Measurements from ENCODE around the gene C16orf87. TPM values are rescaled to one million over a fixed set of nuclear protein-coding genes. Genes with fewer than 3 reads are reported as not detected.

Gene C16orf87
- total RNA-seq, 2 experiments from 2014 or later, result 16.5 to 17.9 TPM

- H3K9me3 Mint-ChIP-seq, result no peaks in the 10 kb centered on the region
- DNase-seq, result no peak
- no peaks in the 10 kb centered on the region for H3K36me3 Mint-ChIP-seq
- no peak overlapping the region for H3K27ac Mint-ChIP-seq
- H3K4me3 Mint-ChIP-seq, result no peak overlapping the region
- H3K27me3 Mint-ChIP-seq, result peaks cover 13% of the 10 kb centered on the region
- H3K4me1 Mint-ChIP-seq, result no peaks in the 10 kb centered on the region
Measured at GRCh38 chr16:46852130-46852529, 21.1 kb upstream of the C16orf87 start.

DNA sequence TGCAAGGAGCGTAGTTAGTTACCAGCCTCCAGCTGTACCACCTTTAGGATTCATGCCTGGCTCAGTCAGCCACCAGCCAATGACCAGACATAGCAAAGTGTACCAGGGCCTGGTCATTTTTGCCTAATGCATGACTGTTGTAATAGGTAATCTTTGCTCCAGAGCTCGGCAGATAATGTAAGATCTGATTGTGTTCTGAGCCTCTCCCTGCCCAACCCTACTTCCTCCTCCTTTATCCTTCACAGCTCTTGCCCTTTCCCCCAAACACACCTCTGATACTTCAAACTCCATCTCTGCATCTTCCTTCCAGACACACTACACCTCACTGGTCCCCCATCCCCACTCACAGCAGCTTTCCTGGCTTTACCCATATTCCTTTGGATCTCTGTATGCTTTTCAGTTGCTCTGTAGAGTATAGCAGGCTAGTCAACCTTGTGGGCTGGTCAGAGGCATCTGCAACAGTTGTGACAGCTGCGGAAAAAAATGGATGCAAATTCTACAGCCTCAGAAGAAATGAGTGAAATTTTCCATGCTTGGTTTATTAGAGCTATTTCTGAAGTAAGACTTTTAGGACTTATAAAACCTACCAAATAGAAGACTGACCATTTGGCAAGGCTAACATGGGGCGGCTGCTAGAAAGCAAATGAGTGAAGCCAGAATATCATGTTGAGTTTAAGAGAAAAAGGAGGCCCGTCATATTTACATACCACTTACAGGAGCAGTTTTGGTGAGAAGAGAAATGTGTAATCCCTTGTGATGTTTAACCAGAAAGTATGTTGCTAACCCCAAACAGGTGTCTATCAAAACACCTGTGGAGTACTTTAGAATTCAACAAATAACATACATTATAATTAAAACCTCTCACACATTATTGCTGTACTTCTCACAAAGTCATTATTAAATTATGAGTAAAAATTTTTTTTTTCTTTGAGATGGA is 19.9 kb upstream of the C16orf87 start:
- no peaks in the 10 kb centered on the region for H3K36me3 Mint-ChIP-seq
- no peaks in the 10 kb centered on the region for H3K9me3 Mint-ChIP-seq
- H3K4me3 Mint-ChIP-seq, result no peak overlapping the region
- H3K27me3 Mint-ChIP-seq, result peaks cover 17% of the 10 kb centered on the region
- H3K27ac Mint-ChIP-seq, result no peak overlapping the region
- H3K4me1 Mint-ChIP-seq, result no peaks in the 10 kb centered on the region
- DNase-seq, result no peak

DNA sequence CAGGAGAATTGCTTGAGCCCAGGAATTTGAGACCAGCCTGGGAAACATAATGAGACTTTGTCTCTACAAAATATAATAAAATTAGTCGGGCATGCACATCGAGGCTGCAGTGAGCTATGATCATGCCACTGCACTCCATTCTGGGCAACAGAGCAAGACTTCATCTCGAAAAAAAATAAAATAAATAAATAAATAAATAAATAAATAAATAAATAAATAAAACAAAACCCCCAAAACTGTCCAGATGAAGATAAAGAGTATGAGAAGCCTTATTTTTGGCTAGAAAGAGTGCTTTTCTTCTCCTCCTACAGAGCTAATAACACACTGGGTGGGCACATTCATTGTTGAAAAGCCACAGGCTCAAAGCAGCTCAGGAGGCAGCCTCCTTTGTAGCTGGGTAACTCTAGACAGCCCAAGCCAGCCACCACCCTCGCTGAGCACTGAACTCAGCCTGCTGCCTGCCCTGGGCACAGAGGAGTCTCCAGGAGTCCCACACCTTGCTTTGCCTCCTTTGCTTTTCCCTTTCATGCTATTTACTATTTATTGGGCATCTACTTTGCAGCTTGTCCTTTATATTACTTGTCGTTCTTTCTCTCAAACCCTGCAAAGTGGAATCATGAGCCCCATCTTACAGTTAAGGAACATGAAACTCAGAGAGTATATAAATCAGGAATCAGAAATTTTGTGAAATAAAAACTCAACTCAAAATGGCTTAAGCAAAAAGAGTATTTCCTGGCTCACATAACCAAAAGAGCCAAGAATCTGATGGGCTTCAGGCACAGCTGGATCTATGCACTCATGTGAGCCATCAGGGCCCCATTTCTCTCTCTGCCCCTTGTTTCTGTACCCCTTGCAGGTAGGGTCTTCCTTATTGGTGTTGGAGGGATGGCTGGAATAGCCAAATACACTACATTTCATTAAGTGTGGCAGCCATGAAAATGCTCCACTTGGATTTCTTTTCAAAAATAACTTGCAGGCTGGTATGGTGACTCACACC is 18.1 kb upstream of the C16orf87 start:
- DNase-seq, result no peak
- H3K27me3 Mint-ChIP-seq, result peaks cover 26% of the 10 kb centered on the region
- no peak overlapping the region for H3K4me3 Mint-ChIP-seq
- H3K9me3 Mint-ChIP-seq, result no peaks in the 10 kb centered on the region
- no peak overlapping the region for H3K27ac Mint-ChIP-seq
- H3K36me3 Mint-ChIP-seq, result no peaks in the 10 kb centered on the region
- no peaks in the 10 kb centered on the region for H3K4me1 Mint-ChIP-seq

- Mint-ChIP-seq H3K4me3 (no peak overlapping the region), H3K4me1 (no peaks in the 10 kb centered on the region), H3K36me3 (no peaks in the 10 kb centered on the region), H3K27ac (no peak overlapping the region), H3K9me3 (peaks cover 9% of the 10 kb centered on the region), H3K27me3 (peaks cover 26% of the 10 kb centered on the region)
- DNase-seq, result no peak
Measured at GRCh38 chr16:46845952-46846351, 15.0 kb upstream of the C16orf87 start.

GRCh38 chr16:46844771-46845170 is 13.8 kb upstream of the C16orf87 start:
- Mint-ChIP-seq H3K27ac (no peak overlapping the region), H3K4me1 (no peaks in the 10 kb centered on the region), H3K27me3 (peaks cover 26% of the 10 kb centered on the region), H3K4me3 (no peak overlapping the region), H3K36me3 (no peaks in the 10 kb centered on the region), H3K9me3 (peaks cover 9% of the 10 kb centered on the region)
- no peak for DNase-seq

DNA sequence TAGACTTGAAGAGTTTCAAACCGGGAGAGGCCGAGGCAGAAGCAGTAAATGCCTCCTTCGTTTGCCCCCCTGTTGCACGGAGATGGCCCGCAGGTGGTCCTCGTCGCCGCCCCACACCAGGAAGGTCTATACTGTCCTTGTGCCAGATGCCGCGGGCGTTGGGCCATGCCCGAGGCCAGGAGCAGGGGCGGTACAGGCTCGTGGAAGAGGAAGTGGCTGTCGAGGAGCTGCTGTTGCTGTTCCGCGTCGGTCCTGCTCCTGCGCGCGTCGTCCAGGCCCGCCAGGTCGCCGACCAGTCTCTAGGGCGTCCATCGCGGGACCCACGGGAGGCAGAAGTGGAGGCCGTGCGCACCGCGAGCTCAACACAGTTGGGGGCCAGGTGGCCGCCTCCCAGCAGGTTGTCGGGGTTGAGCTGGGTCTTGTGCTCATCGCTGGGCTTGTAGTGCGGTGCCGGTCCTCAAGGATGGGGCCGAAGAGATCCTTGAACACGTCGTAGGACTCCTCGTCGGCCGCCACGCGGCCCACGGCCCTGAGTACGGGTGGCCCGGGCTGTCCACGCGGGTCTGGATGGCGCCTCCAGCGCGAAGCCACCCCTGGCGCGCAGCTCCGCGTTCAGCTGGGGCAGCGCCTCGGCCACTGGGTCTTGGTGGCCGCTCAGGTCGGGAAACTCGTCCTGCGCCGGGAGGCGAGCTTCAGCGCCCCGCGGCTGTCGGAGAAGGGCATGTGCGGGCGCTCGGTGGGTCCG is 13.1 kb upstream of the C16orf87 start:
- no peak overlapping the region for H3K4me3 Mint-ChIP-seq
- peaks cover 26% of the 10 kb centered on the region for H3K27me3 Mint-ChIP-seq
- H3K36me3 Mint-ChIP-seq, result no peaks in the 10 kb centered on the region
- no peaks in the 10 kb centered on the region for H3K4me1 Mint-ChIP-seq
- peaks cover 9% of the 10 kb centered on the region for H3K9me3 Mint-ChIP-seq
- no peak for DNase-seq
- no peak overlapping the region for H3K27ac Mint-ChIP-seq

- H3K4me1 Mint-ChIP-seq, result no peaks in the 10 kb centered on the region
- H3K36me3 Mint-ChIP-seq, result no peaks in the 10 kb centered on the region
- DNase-seq, result no peak
- H3K27ac Mint-ChIP-seq, result no peak overlapping the region
- H3K9me3 Mint-ChIP-seq, result peaks cover 9% of the 10 kb centered on the region
- peaks cover 20% of the 10 kb centered on the region for H3K27me3 Mint-ChIP-seq
- no peak overlapping the region for H3K4me3 Mint-ChIP-seq
Measured at GRCh38 chr16:46842192-46842895, 11.4 kb upstream of the C16orf87 start.

DNA sequence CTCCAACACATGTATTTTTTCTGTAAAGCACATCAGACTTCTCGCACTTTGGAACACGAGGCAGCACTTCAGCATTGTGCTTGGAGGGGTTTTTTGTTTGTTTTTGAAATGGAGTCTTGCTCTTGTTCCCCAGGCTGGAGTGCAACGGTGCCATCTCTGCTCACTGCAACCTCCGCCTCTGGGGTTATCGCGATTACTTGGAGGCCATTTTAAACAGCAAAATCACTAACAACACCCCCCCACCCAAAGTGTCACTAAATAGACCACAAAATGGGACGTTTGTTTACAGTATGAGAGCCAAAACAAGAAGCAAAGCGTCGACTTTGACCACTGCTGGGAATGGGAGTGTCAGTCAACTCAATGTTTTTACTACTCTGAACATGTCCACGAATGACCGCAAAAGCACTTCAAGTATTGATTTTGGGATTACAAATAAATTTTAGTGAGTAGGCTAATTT is 9.0 kb upstream of the C16orf87 start:
- no peak for DNase-seq
- H3K9me3 Mint-ChIP-seq, result peaks cover 9% of the 10 kb centered on the region
- peaks cover 5% of the 10 kb centered on the region for H3K27me3 Mint-ChIP-seq
- no peaks in the 10 kb centered on the region for H3K36me3 Mint-ChIP-seq
- peaks cover 4% of the 10 kb centered on the region for H3K4me1 Mint-ChIP-seq
- H3K4me3 Mint-ChIP-seq, result no peak overlapping the region
- no peak overlapping the region for H3K27ac Mint-ChIP-seq

- peaks cover 4% of the 10 kb centered on the region for H3K4me1 Mint-ChIP-seq
- no peak for DNase-seq
- H3K4me3 Mint-ChIP-seq, result no peak overlapping the region
- no peaks in the 10 kb centered on the region for H3K27me3 Mint-ChIP-seq
- no peaks in the 10 kb centered on the region for H3K9me3 Mint-ChIP-seq
- no peak overlapping the region for H3K27ac Mint-ChIP-seq
- no peaks in the 10 kb centered on the region for H3K36me3 Mint-ChIP-seq
Measured at GRCh38 chr16:46836534-46837530, 5.9 kb upstream of the C16orf87 start.

- Mint-ChIP-seq H3K36me3 (peaks cover 13% of the 10 kb centered on the region), H3K9me3 (peaks cover 4% of the 10 kb centered on the region), H3K27me3 (no peaks in the 10 kb centered on the region), H3K27ac (no peak overlapping the region), H3K4me1 (peaks cover 16% of the 10 kb centered on the region), H3K4me3 (no peak overlapping the region)
- no peak for DNase-seq
Measured at GRCh38 chr16:46833460-46833800, 2.5 kb upstream of the C16orf87 start.

GRCh38 chr16:46832757-46833459 is 1.9 kb upstream of the C16orf87 start:
- no peak overlapping the region for H3K4me3 Mint-ChIP-seq

DNA sequence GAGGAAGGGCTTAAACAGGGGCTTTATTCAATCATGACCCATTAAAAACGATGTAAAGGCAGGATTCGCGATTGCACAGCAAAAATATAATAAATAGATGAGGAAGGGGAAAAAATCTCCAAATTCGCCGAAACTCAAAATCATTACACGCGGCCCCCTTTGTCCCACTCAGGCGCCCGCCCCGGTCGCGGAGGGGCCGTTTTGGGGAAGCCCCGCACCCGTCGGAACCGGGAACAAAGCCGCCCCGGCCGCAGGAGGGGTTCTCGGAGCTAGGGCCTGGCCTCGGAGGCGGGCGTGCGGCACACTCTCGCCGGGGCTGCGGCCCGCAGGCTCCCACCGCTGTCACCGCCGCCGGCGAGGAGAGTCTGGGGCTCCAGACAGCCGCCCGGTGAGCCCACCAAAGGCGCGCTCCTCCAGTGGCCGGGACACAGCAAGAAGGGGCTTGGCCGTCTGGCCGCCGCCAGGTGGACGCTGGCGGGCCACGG is 521 bp downstream of the C16orf87 start:
- peaks cover 27% of the 10 kb centered on the region for H3K4me1 Mint-ChIP-seq
- H3K4me3 Mint-ChIP-seq, result peak overlapping the region; percentile 92
- peak; percentile 47 for DNase-seq
- H3K27ac Mint-ChIP-seq, result peak overlapping the region; percentile 94
- H3K9me3 Mint-ChIP-seq, result peaks cover 4% of the 10 kb centered on the region
- H3K27me3 Mint-ChIP-seq, result no peaks in the 10 kb centered on the region
- H3K36me3 Mint-ChIP-seq, result peaks cover 13% of the 10 kb centered on the region

More at GRCh38 chr16:46832757-46833459, 1.9 kb upstream of the C16orf87 start:
- Mint-ChIP-seq H3K4me1 (peaks cover 19% of the 10 kb centered on the region), H3K27ac (no peak overlapping the region), H3K27me3 (no peaks in the 10 kb centered on the region), H3K9me3 (peaks cover 4% of the 10 kb centered on the region), H3K36me3 (peaks cover 13% of the 10 kb centered on the region)
- DNase-seq, result no peak

All from activated naive CD8-positive, alpha-beta T cell treated with anti-CD3 and anti-CD28 coated beads for 36 hours (primary cell).